ENCODE results near the gene NDST1. TPM values are rescaled to one million over a fixed set of nuclear protein-coding genes. Genes with fewer than 3 reads are reported as not detected.

Gene NDST1
- polyA plus RNA-seq, 1 of the 3 experiments (the other 2 are of a cell fraction), result 29.2 TPM

GRCh38 chr5:150562832-150563231 lies 54.9 kb downstream of the NDST1 start:
- no peaks in the 10 kb centered on the region for H3K79me2 ChIP-seq (ENCODE audit: insufficient read depth)
- no peaks in the 10 kb centered on the region for H3F3A ChIP-seq (replicated peaks; ENCODE audit: insufficient read depth)
- no peak overlapping the region; a peak in 1 of 4 replicates for H3K4me3 ChIP-seq (ENCODE audit: low read depth in 2 of 2, low read length in 1 of 2)
- no peak overlapping the region for H2AFZ ChIP-seq (ENCODE audit: low read depth)
- peaks cover 6 to 13% of the 10 kb centered on the region in 2 experiments; a peak in 2 of 4 replicates for H3K4me1 ChIP-seq (ENCODE audit: control insufficient read depth in 1 of 2, insufficient read depth in 2 of 2, low read depth in 1 of 2, low read length in 1 of 2)
- no peak overlapping the region for H3K27ac ChIP-seq (ENCODE audit: low read depth in 2 of 2, low read length in 1 of 2)
- no peak for DNase-seq
- H3K9me3 ChIP-seq, result peaks cover 3% of the 10 kb centered on the region; the same call in 1 of the 2 replicates
- POLR2A ChIA-PET, result no interaction called here
- H3K36me3 ChIP-seq (replicated peaks in 1 of 2; ENCODE audit: control insufficient read depth in 1 of 2, insufficient read depth in 2 of 2, low read length in 1 of 2), result peaks cover 0 to 6% of the 10 kb centered on the region in 2 experiments
- WGBS (ENCODE audit: low lambda C conversion rate), result 75% methylated on average over 2 of the region's 2 CpGs
- CTCF ChIA-PET, result interaction anchor here (1.1 to 7.6 kb wide), 11 partner anchors 11 to 215 kb away, joined by 4 to 160 read pairs (median 32); partner anchors contain the start of genes MYOZ3 and SMIM3
- no peak overlapping the region for H3K4me2 ChIP-seq
- TF ChIP-seq GABPA (IDR thresholded peaks at IDR 0.05; ENCODE audit: low read depth) (no peak), SMC3 (IDR thresholded peaks at IDR 0.05; ENCODE audit: low read depth, low read length) (peak; percentile 65), RAD21 (IDR thresholded peaks at IDR 0.05; ENCODE audit: low read length) (peak; percentile 68)
- TF ChIP-seq, protein P1, sequence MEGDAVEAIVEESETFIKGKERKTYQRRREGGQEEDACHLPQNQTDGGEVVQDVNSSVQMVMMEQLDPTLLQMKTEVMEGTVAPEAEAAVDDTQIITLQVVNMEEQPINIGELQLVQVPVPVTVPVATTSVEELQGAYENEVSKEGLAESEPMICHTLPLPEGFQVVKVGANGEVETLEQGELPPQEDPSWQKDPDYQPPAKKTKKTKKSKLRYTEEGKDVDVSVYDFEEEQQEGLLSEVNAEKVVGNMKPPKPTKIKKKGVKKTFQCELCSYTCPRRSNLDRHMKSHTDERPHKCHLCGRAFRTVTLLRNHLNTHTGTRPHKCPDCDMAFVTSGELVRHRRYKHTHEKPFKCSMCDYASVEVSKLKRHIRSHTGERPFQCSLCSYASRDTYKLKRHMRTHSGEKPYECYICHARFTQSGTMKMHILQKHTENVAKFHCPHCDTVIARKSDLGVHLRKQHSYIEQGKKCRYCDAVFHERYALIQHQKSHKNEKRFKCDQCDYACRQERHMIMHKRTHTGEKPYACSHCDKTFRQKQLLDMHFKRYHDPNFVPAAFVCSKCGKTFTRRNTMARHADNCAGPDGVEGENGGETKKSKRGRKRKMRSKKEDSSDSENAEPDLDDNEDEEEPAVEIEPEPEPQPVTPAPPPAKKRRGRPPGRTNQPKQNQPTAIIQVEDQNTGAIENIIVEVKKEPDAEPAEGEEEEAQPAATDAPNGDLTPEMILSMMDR (IDR thresholded peaks at IDR 0.05), result peak; percentile 66
- no peaks in the 10 kb centered on the region for H4K20me1 ChIP-seq (ENCODE audit: insufficient read depth)
- no peak overlapping the region for H3K9ac ChIP-seq
- H3K27me3 ChIP-seq (ENCODE audit: insufficient read depth), result no peaks in the 10 kb centered on the region
- H3K9me2 ChIP-seq, result no peaks in the 10 kb centered on the region

GRCh38 chr5:150565868-150566267 lies 57.9 kb downstream of the NDST1 start:
- 86% methylated on average over 1 of the region's 1 CpG for WGBS (ENCODE audit: low lambda C conversion rate)
- POLR2A ChIA-PET, result no interaction called here
- DNase-seq, result no peak
- no peak for TF ChIP-seq EZH2phosphoT487 (IDR thresholded peaks at IDR 0.05; ENCODE audit: borderline replicate concordance, low read depth)
- TF ChIP-seq USF1 (IDR thresholded peaks at IDR 0.05; ENCODE audit: borderline replicate concordance, low read depth), result no peak
- TF ChIP-seq JUND (IDR thresholded peaks at IDR 0.05), result no peak
- no peak for TF ChIP-seq FOXJ3 (CRISPR knock-in tag; IDR thresholded peaks at IDR 0.05)
- TF ChIP-seq ELF1 (IDR thresholded peaks at IDR 0.05), result no peak
- TF ChIP-seq NFIC (IDR thresholded peaks at IDR 0.05; ENCODE audit: borderline replicate concordance), result no peak
- no peak for TF ChIP-seq MXI1 (IDR thresholded peaks at IDR 0.05; ENCODE audit: low read depth, low read length)
- no peak for TF ChIP-seq TAF1 (IDR thresholded peaks at IDR 0.05; ENCODE audit: borderline replicate concordance, low read depth, low read length)
- TF ChIP-seq REST (IDR thresholded peaks at IDR 0.05; ENCODE audit: low read depth, low read length), result no peak
- no peak for TF ChIP-seq TCF12 (IDR thresholded peaks at IDR 0.05)
- no peak for TF ChIP-seq IRF3 (IDR thresholded peaks at IDR 0.05; ENCODE audit: low read depth, low read length)
- no peak for TF ChIP-seq POLR2AphosphoS5 (IDR thresholded peaks at IDR 0.05; ENCODE audit: low read depth, low read length)
- TF ChIP-seq MAX (IDR thresholded peaks at IDR 0.05; ENCODE audit: low read depth), result no peak
- TF ChIP-seq, protein P2, sequence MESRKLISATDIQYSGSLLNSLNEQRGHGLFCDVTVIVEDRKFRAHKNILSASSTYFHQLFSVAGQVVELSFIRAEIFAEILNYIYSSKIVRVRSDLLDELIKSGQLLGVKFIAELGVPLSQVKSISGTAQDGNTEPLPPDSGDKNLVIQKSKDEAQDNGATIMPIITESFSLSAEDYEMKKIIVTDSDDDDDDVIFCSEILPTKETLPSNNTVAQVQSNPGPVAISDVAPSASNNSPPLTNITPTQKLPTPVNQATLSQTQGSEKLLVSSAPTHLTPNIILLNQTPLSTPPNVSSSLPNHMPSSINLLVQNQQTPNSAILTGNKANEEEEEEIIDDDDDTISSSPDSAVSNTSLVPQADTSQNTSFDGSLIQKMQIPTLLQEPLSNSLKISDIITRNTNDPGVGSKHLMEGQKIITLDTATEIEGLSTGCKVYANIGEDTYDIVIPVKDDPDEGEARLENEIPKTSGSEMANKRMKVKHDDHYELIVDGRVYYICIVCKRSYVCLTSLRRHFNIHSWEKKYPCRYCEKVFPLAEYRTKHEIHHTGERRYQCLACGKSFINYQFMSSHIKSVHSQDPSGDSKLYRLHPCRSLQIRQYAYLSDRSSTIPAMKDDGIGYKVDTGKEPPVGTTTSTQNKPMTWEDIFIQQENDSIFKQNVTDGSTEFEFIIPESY (IDR thresholded peaks at IDR 0.05; ENCODE audit: borderline replicate concordance, low read depth), result no peak
- no peak for TF ChIP-seq RXRA (IDR thresholded peaks at IDR 0.05; ENCODE audit: borderline replicate concordance, low read depth)

More at GRCh38 chr5:150565868-150566267, 57.9 kb downstream of the NDST1 start:
- Histone ChIP-seq H3K9me3 (peaks cover 3% of the 10 kb centered on the region; the same call in 1 of the 2 replicates), H3K27me3 (ENCODE audit: insufficient read depth) (no peaks in the 10 kb centered on the region), H3K4me2 (no peak overlapping the region), H3K36me3 (replicated peaks in 1 of 2; ENCODE audit: control insufficient read depth in 1 of 2, insufficient read depth in 2 of 2, low read length in 1 of 2) (no peaks in the 10 kb centered on the region), H3K4me1 (ENCODE audit: control insufficient read depth in 1 of 2, insufficient read depth in 2 of 2, low read depth in 1 of 2, low read length in 1 of 2) (peaks cover 0 to 9% of the 10 kb centered on the region in 2 experiments; a peak in 2 of 4 replicates), H2AFZ (ENCODE audit: low read depth) (no peak overlapping the region), H4K20me1 (ENCODE audit: insufficient read depth) (no peaks in the 10 kb centered on the region), H3F3A (replicated peaks; ENCODE audit: insufficient read depth) (no peaks in the 10 kb centered on the region), H3K4me3 (ENCODE audit: low read depth in 2 of 2, low read length in 1 of 2) (no peak overlapping the region), H3K79me2 (ENCODE audit: insufficient read depth) (no peaks in the 10 kb centered on the region), H3K9ac (no peak overlapping the region), H3K27ac (ENCODE audit: low read depth in 2 of 2, low read length in 1 of 2) (no peak overlapping the region), H3K9me2 (no peaks in the 10 kb centered on the region)
- CTCF ChIA-PET, result interaction anchor here (0.6 to 1.2 kb wide), 3 partner anchors 26 to 90 kb away, joined by 3 to 4 read pairs (median 3); no protein-coding TSS in a partner anchor
